ENCODE data around the gene F5. TPM values are rescaled to one million over a fixed set of nuclear protein-coding genes. Genes with fewer than 3 reads are reported as not detected.
A peak's percentile ranks its signal among the peaks of the same experiment; 100 is the strongest.

The F5 gene
- total RNA-seq, 4 donors from 2014 or later = 0.79 to 3.0 (median 1.8) TPM

- 60 to 70% methylated on average over 5 of the region's 5 CpGs for WGBS, 2 donors
- TF ChIP-seq CTCF (IDR thresholded peaks at IDR 0.05) (no peak), POLR2A (IDR thresholded peaks at IDR 0.05) (no peak)
- H3K9me3 ChIP-seq = no peaks in the 10 kb centered on the region
- H3K27ac ChIP-seq = no peak overlapping the region
- no peak overlapping the region for H3K4me3 ChIP-seq (replicated peaks in 1 of 3)
- H3K4me1 ChIP-seq = no peaks in the 10 kb centered on the region
- H3K36me3 ChIP-seq = no peaks in the 10 kb centered on the region
- intact Hi-C loops (cut with DNase I) = no loop called here
- no peak for DNase-seq
- H3K27me3 ChIP-seq = no peaks in the 10 kb centered on the region
Observed at GRCh38 chr1:169604781-169605560, 18.7 kb upstream of the F5 start.

GRCh38 chr1:169601096-169601881 lies 15.0 kb upstream of the F5 start:
- H3K4me3 ChIP-seq (replicated peaks in 1 of 3) = no peak overlapping the region
- 36% methylated on average over 3 of the region's 3 CpGs for WGBS, 2 donors
- H3K27me3 ChIP-seq = no peaks in the 10 kb centered on the region
- intact Hi-C loops (cut with DNase I) = no loop called here
- no peak for TF ChIP-seq POLR2A (IDR thresholded peaks at IDR 0.05)
- peak in 4 of 6 experiments; percentile 12 to 41 (median 38) for TF ChIP-seq CTCF (IDR thresholded peaks at IDR 0.05)
- no peaks in the 10 kb centered on the region for H3K9me3 ChIP-seq
- no peak overlapping the region for H3K27ac ChIP-seq
- no peaks in the 10 kb centered on the region for H3K36me3 ChIP-seq
- no peaks in the 10 kb centered on the region for H3K4me1 ChIP-seq
- no peak for DNase-seq

- Histone ChIP-seq H3K4me1 (no peaks in the 10 kb centered on the region), H3K27me3 (no peaks in the 10 kb centered on the region), H3K36me3 (no peaks in the 10 kb centered on the region), H3K4me3 (replicated peaks in 1 of 3) (no peak overlapping the region), H3K27ac (no peak overlapping the region), H3K9me3 (no peaks in the 10 kb centered on the region)
- DNase-seq = no peak
- TF ChIP-seq POLR2A (IDR thresholded peaks at IDR 0.05) = no peak
- 43 to 49% methylated on average over 3 of the region's 3 CpGs for WGBS, 2 donors
- intact Hi-C loops (cut with DNase I) = no loop called here
Observed at GRCh38 chr1:169595764-169596711, 9.8 kb upstream of the F5 start.

- Histone ChIP-seq H3K36me3 (no peaks in the 10 kb centered on the region), H3K27ac (no peak overlapping the region), H3K4me3 (replicated peaks in 1 of 3) (no peak overlapping the region), H3K4me1 (no peaks in the 10 kb centered on the region), H3K27me3 (no peaks in the 10 kb centered on the region), H3K9me3 (no peaks in the 10 kb centered on the region)
- no peak for DNase-seq
- TF ChIP-seq CTCF (IDR thresholded peaks at IDR 0.05) (no peak), POLR2A (IDR thresholded peaks at IDR 0.05) (no peak)
- intact Hi-C loops (cut with DNase I) = no loop called here
- 65 to 72% methylated on average over 3 of the region's 3 CpGs for WGBS, 2 donors
Observed at GRCh38 chr1:169594391-169594790, 8.1 kb upstream of the F5 start.

- H3K27ac ChIP-seq = no peak overlapping the region
- 84 to 89% methylated on average over 5 of the region's 5 CpGs for WGBS, 2 donors
- TF ChIP-seq CTCF (IDR thresholded peaks at IDR 0.05) = no peak
- no peak for TF ChIP-seq POLR2A (IDR thresholded peaks at IDR 0.05)
- DNase-seq = no peak
- no peaks in the 10 kb centered on the region for H3K9me3 ChIP-seq
- no peaks in the 10 kb centered on the region for H3K36me3 ChIP-seq
- H3K27me3 ChIP-seq = no peaks in the 10 kb centered on the region
- no peak overlapping the region for H3K4me3 ChIP-seq (replicated peaks in 1 of 3)
- H3K4me1 ChIP-seq = peaks cover 4 to 9% of the 10 kb centered on the region in 2 donors
- intact Hi-C loops (cut with DNase I) = no loop called here
Observed at GRCh38 chr1:169590932-169591331, 4.7 kb upstream of the F5 start.
